NOMO-1 (cell line): ENCODE measurements around the gene RARG.
"Not testable (repeated sequence)": the region's sequence is repeated elsewhere in the genome, so short reads cannot be mapped to it uniquely, and the experiment has no call there.

ENCODE experiments used
- DNase-seq, 2 experiments: peaks; one replicate each; lab custom pipeline; 2025; ENCODE audit not compliant: unreplicated experiment in 2 of 2; lab: John Stamatoyannopoulos, UW

RARG gene

GRCh38 chr12:53211476-53212381, 20.3 kb downstream of the RARG start:
- DNase-seq: no peak

DNA sequence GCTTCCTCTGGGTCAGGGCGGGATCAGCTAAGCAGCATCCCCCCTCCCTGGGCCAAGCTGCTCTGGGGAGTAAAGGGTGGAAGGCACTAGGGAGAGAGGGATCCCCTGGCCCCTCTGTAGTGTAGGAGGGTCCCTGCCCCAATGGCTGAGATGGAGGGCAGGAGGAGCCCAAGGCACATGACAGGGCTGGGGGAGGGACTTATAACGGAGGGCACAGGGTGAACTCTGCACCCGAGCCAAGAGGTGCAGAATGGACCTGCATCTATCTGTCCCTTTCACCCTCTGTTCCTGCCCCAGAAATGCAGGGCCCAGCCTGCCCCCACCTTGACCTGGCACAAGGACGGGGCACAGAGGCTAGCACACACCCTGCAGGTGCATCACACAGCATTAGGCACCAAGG, 21.2 kb downstream of the RARG start:
- DNase-seq: no peak

- peak; percentile 82 for DNase-seq
Measured at GRCh38 chr12:53208877-53209463, 23.0 kb downstream of the RARG start.

- DNase-seq: no peak
Measured at GRCh38 chr12:53208435-53208834, 23.6 kb downstream of the RARG start.

DNA sequence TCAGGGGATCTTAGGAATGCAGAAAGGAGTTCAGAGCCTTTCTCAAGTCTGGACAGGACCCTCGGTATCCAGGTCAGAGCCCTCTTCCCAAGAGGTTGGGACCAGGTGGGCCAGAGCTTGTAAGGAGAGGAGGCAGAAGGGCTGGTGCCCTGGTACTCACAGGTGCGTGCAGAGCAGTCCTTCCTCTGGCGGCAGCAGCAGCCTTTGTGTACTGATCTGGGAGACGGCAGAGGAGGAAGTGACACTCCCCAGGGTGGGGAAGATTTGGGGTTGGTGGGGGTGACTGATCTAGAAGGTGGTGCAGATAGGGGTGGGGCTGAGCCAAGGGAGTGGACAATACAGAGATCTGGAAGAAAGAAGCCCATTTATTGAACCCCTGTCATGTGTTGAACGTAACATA, 25.0 kb downstream of the RARG start, which contains the start of gene ITGB7:
ITGB7 (minus strand) TSS at position 210 of the 400 bp plus-strand sequence. CDS start 6,808 bp downstream, outside the sequence.
- peak; percentile 31 to 71 for DNase-seq

- DNase-seq: peak; percentile 46 to 68
Measured at GRCh38 chr12:53205747-53206419, 26.1 kb downstream of the RARG start.

GRCh38 chr12:53204351-53204750, 27.7 kb downstream of the RARG start:
- peak in 1 of 2 experiments; percentile 10 for DNase-seq

- DNase-seq: not testable (repeated sequence)
Measured at GRCh38 chr12:53202316-53202715, 29.7 kb downstream of the RARG start.

- no peak for DNase-seq
Measured at GRCh38 chr12:53201639-53202038, 30.4 kb downstream of the RARG start.

- no peak for DNase-seq
Measured at GRCh38 chr12:53201177-53201541, 30.9 kb downstream of the RARG start.

DNA sequence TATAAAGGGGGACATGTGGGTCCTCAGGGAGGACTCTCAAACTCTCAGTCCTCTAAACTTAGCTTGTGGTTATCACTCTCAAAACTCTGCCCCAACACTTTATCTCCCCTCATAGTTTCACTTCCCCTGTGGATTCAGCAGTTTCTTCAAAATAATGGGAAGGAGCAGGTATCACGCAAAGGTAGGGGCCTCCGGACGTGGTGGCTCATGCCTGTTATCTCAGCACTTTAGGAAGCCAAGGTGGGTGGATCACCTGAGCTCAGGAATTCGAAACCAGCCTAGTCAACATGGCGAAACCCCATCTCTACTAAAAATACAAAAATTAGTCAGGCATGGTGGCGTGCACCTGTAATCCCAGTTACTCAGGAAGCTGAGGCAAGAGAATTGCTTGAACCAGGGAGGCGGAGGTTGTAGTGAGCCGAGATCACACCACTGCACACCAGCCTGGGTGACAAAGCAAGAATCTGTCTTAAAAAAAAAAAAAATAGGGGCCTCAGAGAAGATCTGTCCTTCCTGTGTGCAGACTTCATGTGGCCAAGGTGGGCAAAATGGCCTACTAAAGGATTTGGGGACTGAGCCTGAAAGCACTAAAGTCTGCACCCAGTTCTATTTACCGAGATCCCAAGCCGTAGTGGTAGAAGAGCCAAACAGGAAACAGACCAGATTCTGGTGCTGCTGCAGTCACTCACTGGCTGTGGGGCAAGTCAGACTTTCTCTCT, 31.4 kb downstream of the RARG start:
- DNase-seq: peak; percentile 34 to 83

DNA sequence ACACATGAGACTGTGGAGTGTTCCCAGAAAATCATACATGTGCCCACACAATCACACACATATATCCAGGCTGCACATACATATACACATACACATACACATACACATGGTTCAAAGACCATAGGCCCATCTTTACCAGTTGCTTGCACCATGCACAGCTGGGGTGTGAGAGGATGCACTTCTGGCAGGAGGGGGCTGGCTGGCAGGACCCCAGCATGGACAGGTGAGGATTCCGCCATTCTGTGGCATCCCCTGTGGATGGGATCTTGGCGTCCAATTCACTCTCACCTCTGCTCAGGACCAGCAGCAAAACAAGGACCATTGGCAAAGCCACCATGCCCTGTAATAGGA, 31.9 kb downstream of the RARG start:
- DNase-seq: no peak

DNA sequence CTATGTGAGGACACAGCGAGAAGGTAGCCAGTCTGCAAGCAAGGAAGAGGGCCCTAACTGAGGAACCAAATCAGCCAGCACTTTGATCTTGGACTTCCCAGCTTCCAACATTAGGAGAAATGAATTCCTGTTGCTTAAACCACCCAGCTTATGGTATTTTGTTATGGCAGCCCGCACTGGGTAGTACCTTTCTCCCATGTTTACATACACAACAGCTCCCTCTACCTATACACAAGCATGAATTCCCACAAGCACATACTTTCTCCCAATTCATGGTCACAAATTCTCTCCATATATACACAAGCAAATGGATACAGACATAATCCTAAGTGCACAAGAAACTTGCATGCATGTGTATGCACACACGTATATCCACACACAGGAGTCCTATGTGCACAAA, 32.3 kb downstream of the RARG start:
- no peak for DNase-seq

DNA sequence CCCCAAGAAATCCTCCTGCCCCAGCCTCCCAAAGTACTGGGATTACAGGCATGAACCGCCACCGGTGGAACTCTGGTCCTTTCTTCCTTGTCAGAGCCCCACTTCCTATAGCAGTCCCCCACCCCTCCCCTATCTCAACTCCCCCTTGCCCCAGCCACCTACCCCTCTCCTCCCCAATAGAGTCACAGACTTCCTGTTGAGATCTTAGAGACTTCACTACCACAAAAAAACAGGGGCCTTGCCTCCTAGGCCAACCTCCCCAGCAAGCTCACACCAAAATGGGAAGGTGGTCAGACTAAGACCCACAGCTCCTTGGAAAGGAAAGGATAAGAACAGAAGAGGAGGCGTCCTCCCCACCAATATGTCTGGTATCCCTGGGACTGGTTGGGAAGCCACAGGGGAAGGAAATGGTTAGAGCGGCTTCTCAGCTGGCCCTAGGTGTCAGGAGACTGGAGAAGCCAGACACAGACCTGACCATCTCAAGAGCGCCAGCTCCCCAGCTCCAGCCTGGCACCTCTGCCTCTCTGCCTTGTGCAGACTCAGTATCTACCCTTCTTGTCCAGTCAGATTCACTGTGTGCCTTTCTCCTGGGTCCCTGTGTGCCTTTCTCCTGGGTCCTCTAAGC, 33.4 kb downstream of the RARG start:
- no peak for DNase-seq

GRCh38 chr12:53197011-53197640, 34.9 kb downstream of the RARG start:
- no peak for DNase-seq

- DNase-seq: no peak
Measured at GRCh38 chr12:53196486-53196885, 35.5 kb downstream of the RARG start.

DNA sequence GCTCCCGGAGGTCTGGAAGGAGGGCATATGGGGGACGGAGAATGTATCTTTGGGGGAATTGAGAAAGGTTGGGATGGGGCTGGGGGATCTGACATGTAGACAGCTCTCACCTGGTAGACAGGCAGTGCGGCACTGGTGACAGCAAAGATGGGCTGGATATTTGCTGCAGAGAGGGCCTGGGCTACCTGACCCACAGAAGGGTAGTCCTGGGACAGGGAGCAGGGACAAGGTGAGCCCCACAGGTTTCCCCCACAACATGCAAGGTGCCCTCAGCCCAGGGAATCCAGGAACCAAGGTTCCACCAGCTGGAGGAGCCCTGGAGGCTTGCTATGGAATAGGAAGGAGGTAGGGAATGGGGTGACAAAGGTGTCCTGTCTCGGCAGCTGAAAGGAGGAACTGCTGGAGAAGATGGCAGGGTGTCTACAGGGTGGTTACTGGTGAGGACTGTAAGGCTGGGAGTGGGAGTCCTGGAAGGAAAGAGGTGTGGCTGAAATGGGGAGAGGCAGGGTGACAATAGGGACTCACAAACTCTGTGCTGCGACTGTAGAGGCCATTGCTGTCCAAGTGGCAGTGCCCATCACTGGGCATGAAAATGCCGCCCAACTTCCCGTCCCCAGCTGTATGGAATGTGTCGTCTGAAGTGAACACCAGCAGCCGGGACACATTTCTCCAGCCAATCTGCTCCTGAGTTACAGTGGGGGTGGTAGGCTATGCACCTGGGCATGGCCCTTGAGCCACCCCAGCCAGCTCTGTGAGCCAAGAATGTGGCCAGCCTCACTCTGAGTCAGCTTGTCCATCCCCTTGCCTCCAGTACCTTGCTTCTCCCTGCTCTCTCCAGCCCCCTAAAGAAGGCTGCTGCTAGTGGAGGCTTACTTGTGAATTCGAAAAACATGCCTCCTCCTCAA, 36.2 kb downstream of the RARG start:
- no peak for DNase-seq

GRCh38 chr12:53194973-53195372, 37.0 kb downstream of the RARG start:
- DNase-seq: no peak
